ENCODE data around the gene RAPGEFL1. TPM values are rescaled to one million over a fixed set of nuclear protein-coding genes. Genes with fewer than 3 reads are reported as not detected.

The RAPGEFL1 gene
- total and polyA plus RNA-seq, 12 donors, result 0.24 to 18.5 (median 4.0) TPM

DNA sequence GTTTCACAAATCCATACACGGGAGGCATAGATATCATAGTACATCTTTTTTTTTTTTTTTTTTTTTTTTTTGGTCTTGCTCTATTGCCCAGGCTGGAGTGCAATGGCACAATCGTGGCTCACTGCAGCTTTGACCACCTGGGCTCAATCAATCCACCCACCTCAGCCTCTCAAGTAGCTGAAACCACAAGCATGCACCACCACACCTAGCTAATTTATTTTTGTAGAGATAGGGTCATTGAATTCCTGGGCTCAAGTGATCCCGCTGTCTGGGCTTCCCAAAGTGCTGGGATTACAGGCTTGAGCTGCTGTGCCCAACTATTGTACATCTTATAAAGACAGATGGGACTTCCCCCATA, 3.5 kb upstream of the RAPGEFL1 start:
- 74 to 96% (median 80%) methylated on average over 3 of the region's 3 CpGs for WGBS, 4 donors
- TF ChIP-seq CTCF (IDR thresholded peaks at IDR 0.05) (no peak), POLR2A (IDR thresholded peaks at IDR 0.05) (no peak)
- Histone ChIP-seq H3K36me3 (replicated peaks in 1 of 2) (peaks cover 0 to 55% of the 10 kb centered on the region in 2 donors), H3K9me3 (replicated peaks in 1 of 3) (no peaks in the 10 kb centered on the region), H3K27me3 (no peaks in the 10 kb centered on the region), H3K4me3 (no peak overlapping the region), H3K4me1 (replicated peaks in 1 of 2) (peaks cover 8 to 10% of the 10 kb centered on the region in 2 donors), H3K27ac (no peak overlapping the region)
- intact Hi-C loops (cut with DNase I), result loop anchor here (5.0 to 10.0 kb wide), 2 partner anchors 41 to 119 kb away; partner anchors contain the start of gene MED24 (in 1 of the 2)
- DNase-seq, result no peak

GRCh38 chr17:40174514-40174913, 2.8 kb upstream of the RAPGEFL1 start:
- Histone ChIP-seq H3K4me3 (no peak overlapping the region), H3K4me1 (replicated peaks in 1 of 2) (peaks cover 8 to 10% of the 10 kb centered on the region in 2 donors), H3K36me3 (replicated peaks in 1 of 2) (peaks cover 0 to 47% of the 10 kb centered on the region in 2 donors), H3K9me3 (replicated peaks in 1 of 3) (no peaks in the 10 kb centered on the region), H3K27ac (no peak overlapping the region), H3K27me3 (no peaks in the 10 kb centered on the region)
- TF ChIP-seq CTCF (IDR thresholded peaks at IDR 0.05) (no peak), POLR2A (IDR thresholded peaks at IDR 0.05) (no peak)
- WGBS, 4 donors, result 94 to 100% (median 100%) methylated on average over 1 of the region's 1 CpG
- no peak for DNase-seq
- intact Hi-C loops (cut with DNase I), result loop anchor here (5.0 to 10.0 kb wide), 2 partner anchors 42 to 120 kb away; partner anchors contain the start of gene MED24 (in 1 of the 2)

DNA sequence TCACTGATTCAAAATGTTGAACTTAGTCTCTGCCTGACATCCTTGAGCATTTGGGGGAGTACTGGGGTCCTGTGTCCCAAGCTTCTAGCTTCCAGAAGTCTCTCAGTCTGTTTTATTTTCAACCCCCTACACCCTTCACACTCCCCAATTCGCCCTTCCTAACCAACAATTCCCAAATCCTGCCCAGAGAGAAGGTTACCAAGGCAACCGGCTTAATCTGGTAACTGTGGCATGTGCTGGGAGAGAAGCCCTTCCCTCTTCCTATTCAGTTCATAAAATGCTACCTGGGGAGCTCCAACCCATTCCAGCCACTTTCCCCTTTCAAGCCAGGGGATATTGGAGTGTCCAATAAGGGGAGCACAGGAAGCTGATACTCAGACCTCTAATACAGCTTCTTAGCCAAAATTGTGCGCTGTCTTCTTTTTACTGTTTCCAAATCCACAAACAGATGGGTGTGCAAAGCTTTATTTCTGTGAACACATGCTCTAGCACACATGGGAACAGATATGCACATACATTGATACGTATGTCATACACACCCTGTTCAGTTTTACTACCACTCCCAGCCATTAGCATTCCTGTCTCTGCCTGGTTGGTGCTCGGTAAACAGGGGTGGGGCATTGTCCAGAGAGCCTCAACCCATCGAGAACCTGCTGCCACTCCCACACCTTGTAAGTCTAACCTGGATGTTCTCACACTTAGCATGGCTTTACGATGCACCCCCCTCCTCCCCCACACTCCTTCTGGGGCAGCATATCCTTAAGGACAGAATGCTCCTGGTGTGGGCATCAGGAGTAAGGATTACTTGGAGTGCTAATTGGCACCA, 1.1 kb upstream of the RAPGEFL1 start:
- H3K4me3 ChIP-seq, result no peak overlapping the region
- DNase-seq, result no peak
- intact Hi-C loops (cut with DNase I), result loop anchor here in 1 of 2 donors (10.0 kb wide), 1 partner anchor 121 kb away; the partner anchor contains the start of gene MED24
- H3K4me1 ChIP-seq (replicated peaks in 1 of 2), result peaks cover 12 to 20% of the 10 kb centered on the region in 2 donors
- no peaks in the 10 kb centered on the region for H3K9me3 ChIP-seq (replicated peaks in 1 of 3)
- no peak for TF ChIP-seq CTCF (IDR thresholded peaks at IDR 0.05)
- no peak for TF ChIP-seq POLR2A (IDR thresholded peaks at IDR 0.05)
- 86 to 96% (median 91%) methylated on average over 7 of the region's 7 CpGs for WGBS, 4 donors
- peaks cover 0 to 31% of the 10 kb centered on the region in 2 donors for H3K36me3 ChIP-seq (replicated peaks in 1 of 2)
- H3K27me3 ChIP-seq, result no peaks in the 10 kb centered on the region
- no peak overlapping the region for H3K27ac ChIP-seq

DNA sequence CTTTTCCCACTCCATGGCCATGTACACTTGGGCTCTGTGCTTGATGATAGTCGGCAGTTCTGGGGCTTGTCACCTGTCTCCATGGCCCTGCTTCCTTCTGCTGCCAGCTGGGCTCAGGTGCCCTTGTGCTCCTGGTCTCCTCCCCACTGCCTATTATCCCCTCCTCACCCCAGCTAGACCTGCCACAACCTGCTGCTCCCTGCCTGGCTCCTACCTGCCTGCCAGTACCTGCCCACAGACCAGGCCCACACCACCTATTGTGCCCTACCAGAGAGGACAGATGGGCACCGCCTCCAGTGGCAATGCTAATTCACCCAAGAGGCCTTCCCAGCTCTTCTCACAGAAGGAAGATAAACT, 538 bp upstream of the RAPGEFL1 start:
- 73 to 83% (median 80%) methylated on average over 2 of the region's 2 CpGs for WGBS, 4 donors
- Histone ChIP-seq H3K36me3 (replicated peaks in 1 of 2) (peaks cover 0 to 25% of the 10 kb centered on the region in 2 donors), H3K4me3 (no peak overlapping the region), H3K9me3 (replicated peaks in 1 of 3) (no peaks in the 10 kb centered on the region), H3K27me3 (no peaks in the 10 kb centered on the region), H3K27ac (no peak overlapping the region), H3K4me1 (replicated peaks in 1 of 2) (peaks cover 12 to 24% of the 10 kb centered on the region in 2 donors)
- no peak for DNase-seq
- TF ChIP-seq CTCF (IDR thresholded peaks at IDR 0.05) (no peak), POLR2A (IDR thresholded peaks at IDR 0.05) (no peak)
- intact Hi-C loops (cut with DNase I), result loop anchor here in 1 of 2 donors (10.0 kb wide), 1 partner anchor 122 kb away; the partner anchor contains the start of gene MED24

Data from adrenal gland (tissue), 12 donors.